OCI-LY7 (cell line): Measurements from ENCODE around the gene TCERG1L.

Experiments used
- CTCF ChIP-seq: fragments of 200-600 bp; sonication (generic); conservative IDR thresholded peaks from 2 replicates; pipeline ENCODE4 v1.5.1; 2014; ENCODE audit warnings: mild to moderate bottlenecking, antibody characterized with exemption, low read length, moderate library complexity, mixed read lengths
- EZH2phosphoT487 ChIP-seq: fragments of 200-600 bp; sonication (generic); IDR thresholded peaks from 2 replicates; pipeline ENCODE4 v1.6.1; 2018; ENCODE audit warnings: low read depth, borderline replicate concordance, mild to moderate bottlenecking, mixed run types, antibody characterized with exemption, low read length, moderate library complexity, mixed read lengths

- TF ChIP-seq CTCF (no peak), EZH2phosphoT487 (no peak)
Observed at GRCh38 chr10:131250454-131251145, 60.9 kb downstream of the TCERG1L start.
